GM12878 (cell line): ENCODE results near the gene GABBR2. TPM values are rescaled to one million over a fixed set of nuclear protein-coding genes. Genes with fewer than 3 reads are reported as not detected.

ENCODE experiments used
- ATAC-seq: fragments of 200-7000 bp; cut with Tn5 transposase; 3 replicates; pipeline ENCODE4 v1.9.1; 2020; ENCODE audit warnings: mild to moderate bottlenecking, moderate library complexity
- BruUV-seq: library from RNA; stranded (reverse); fragments of 400-500 nt; replicated peaks from 2 replicates; lab custom pipeline; 2021; lab: Mats Ljungman, UMichigan
- CTCF ChIA-PET: fragments of 300-600 bp; sonication (Branson Sonifier 250); formaldehyde crosslinking; extraction: SDS; loops from one replicate; lab custom pipeline; 2021; ENCODE audit warnings: inconsistent platforms; lab: Yijun Ruan, JAX
- POLR2A ChIA-PET: fragments of 350-600 bp; formaldehyde crosslinking; extraction: SDS; loops from one replicate; lab custom pipeline; 2021; ENCODE audit warnings: inconsistent platforms; lab: Charles Lee
- RAD21 ChIA-PET: fragments of 300-600 bp; sonication (Branson Sonifier 250); formaldehyde crosslinking; loops from one replicate; lab custom pipeline; 2023; ENCODE audit warnings: antibody characterized with exemption; ENCODE audit not compliant: unreplicated experiment; lab: Charles Lee
- SMC1A ChIA-PET: fragments of 300-600 bp; sonication (Branson Sonifier 250); formaldehyde crosslinking; loops from one replicate; lab custom pipeline; 2023; ENCODE audit not compliant: unreplicated experiment, uncharacterized antibody; lab: Charles Lee
- DNase-seq: peaks from one replicate; pipeline ENCODE4 v3.0.0-alpha.2; 2011; ENCODE audit warnings: low read depth, low spot score
- FAIRE-seq: peaks from 3 replicates; lab custom pipeline; 2011; peaks lifted over from hg19 to GRCh38; lab: Jason Lieb, UNC
- H2AFZ ChIP-seq: 2 replicates; pipeline ENCODE4 v1.6.0; 2011; ENCODE audit warnings: low read depth, low read length, control low read depth; ENCODE audit not compliant: control insufficient read depth
- H3K27ac ChIP-seq: 2 replicates; pipeline ENCODE4 v1.5.1; 2011; ENCODE audit warnings: control low read depth; ENCODE audit not compliant: control insufficient read depth, insufficient read depth
- H3K27me3 ChIP-seq, 2 experiments: replicated peaks in 1 of 2; 2 replicates each; pipeline versions ENCODE4 v1.6.0 to v1.6.1; 2011; ENCODE audit warnings: low read length in 1 of 2; ENCODE audit not compliant: control insufficient read depth in 2 of 2, insufficient read depth in 2 of 2
- H3K36me3 ChIP-seq, 2 experiments: 2 replicates each; pipeline ENCODE4 v1.5.1; 2011; ENCODE audit warnings: low read length in 1 of 2; ENCODE audit not compliant: control insufficient read depth in 2 of 2, insufficient read depth in 2 of 2
- H3K4me1 ChIP-seq: 2 replicates; pipeline ENCODE4 v1.6.1; 2011; ENCODE audit warnings: mild to moderate bottlenecking, low read length, moderate library complexity, mixed read lengths; ENCODE audit not compliant: control insufficient read depth, insufficient read depth
- H3K4me2 ChIP-seq: 2 replicates; pipeline ENCODE4 v1.6.0; 2011; ENCODE audit warnings: control low read depth; ENCODE audit not compliant: control insufficient read depth, insufficient read depth
- H3K4me3 ChIP-seq: fragments of 200-600 bp; sonication (generic); 2 replicates; pipeline ENCODE4 v1.5.1; 2016
- H3K79me2 ChIP-seq: 2 replicates; pipeline ENCODE4 v1.6.0; 2011; ENCODE audit warnings: low read length; ENCODE audit not compliant: control insufficient read depth, insufficient read depth
- H3K9ac ChIP-seq: 2 replicates; pipeline ENCODE4 v1.8.0; 2011; ENCODE audit warnings: low read length, control low read depth, mixed read lengths; ENCODE audit not compliant: control insufficient read depth, insufficient read depth
- H3K9me3 ChIP-seq: replicated peaks from 3 replicates; pipeline ENCODE4 v1.5.1; 2011; ENCODE audit warnings: mild to moderate bottlenecking, low read length; ENCODE audit not compliant: control insufficient read depth, insufficient read depth
- H4K20me1 ChIP-seq: 2 replicates; pipeline ENCODE4 v1.6.0; 2011; ENCODE audit not compliant: control insufficient read depth, insufficient read depth
- ELK1 ChIP-seq: IDR thresholded peaks from 2 replicates; pipeline ENCODE4 v1.6.1; 2012; ENCODE audit warnings: low read depth, low read length, improper control_type of control experiment
- RAD21 ChIP-seq: IDR thresholded peaks from 2 replicates; pipeline ENCODE4 v1.6.1; 2011; ENCODE audit warnings: mild to moderate bottlenecking, low read depth, low read length, moderate library complexity; ENCODE audit not compliant: insufficient read depth
- SMAD1 ChIP-seq: fragments of 450-650 bp; IDR thresholded peaks from 2 replicates; pipeline ENCODE4 v1.6.1; 2018; ENCODE audit warnings: mild to moderate bottlenecking, low read depth; ENCODE audit not compliant: partially characterized antibody
- WGBS: methylation state at CpG from one replicate; pipeline ENCODE4 v1.1.6; 2016; ENCODE audit warnings: low lambda C conversion rate; ENCODE audit not compliant: insufficient replicate concordance, insufficient coverage; ENCODE audit errors: missing lambda C conversion rate; 5-methylcytosine and 5-hydroxymethylcytosine counted together
- in situ Hi-C: fragments of 300-500 bp; cut with MboI; formaldehyde crosslinking; loops from 9 replicates; pipeline ENCODE4 v1.14.3; 2018; ENCODE audit warnings: mixed read lengths
- intact Hi-C: fragments of 100-400 bp; cut with micrococcal nuclease; formaldehyde crosslinking; loops from one replicate; pipeline ENCODE4 v1.14.2; 2022; ENCODE audit not compliant: unreplicated experiment
- polyA plus RNA-seq, 11 experiments: library from polyadenylated mRNA; depleted of rRNA in 4 of 11; unstranded in 6 of 11; stranded (reverse) in 5 of 11; fragments of >200 nt; fragmentation: Nextera tagmentation in 4 of 11; fragmentation: Illumina TruSeq in 1 of 11; extraction: Ambion mirVana in 4 of 11; extraction: Trizol in 1 of 11; gene quantifications; 1 replicate in 1 of 11; 2 replicates in 10 of 11; pipeline versions ENCODE4 v1.2.1 to v1.2.3, GENCODE V29; 2011 to 2016; ENCODE audit warnings: inconsistent platforms in 2 of 11, missing spikeins in 2 of 11, low read depth in 1 of 11
- total RNA-seq, 4 experiments: library from RNA; depleted of rRNA in 3 of 4; stranded (reverse); fragments of >200 nt in 3 of 4; fragmentation: Illumina TruSeq in 1 of 4; extraction: Trizol in 1 of 4; gene quantifications; 2 replicates each; pipeline versions ENCODE4 v1.2.1 to v1.2.3, GENCODE V29; 2013 to 2021

Gene GABBR2
- total and polyA plus RNA-seq, 10 of the 15 experiments (the other 5 are each of a cell fraction or from before 2014, with no cell fraction given) = 0.02 to 2.2 (median 0.06) TPM; not detected in 2

GRCh38 chr9:98317134-98317857, 391.4 kb downstream of the GABBR2 start:
- no peaks in the 10 kb centered on the region for H3K9me3 ChIP-seq
- H3K36me3 ChIP-seq = no peaks in the 10 kb centered on the region
- ATAC-seq (no peak), DNase-seq (no peak), FAIRE-seq (no peak)
- H3K4me2 ChIP-seq = no peak overlapping the region
- SMC1A ChIA-PET = interaction anchor here (0.7 to 3.4 kb wide), 2 partner anchors 10 to 458 kb away, joined by 3 to 13 read pairs; no protein-coding TSS in a partner anchor
- H3K9ac ChIP-seq = no peak overlapping the region
- no peaks in the 10 kb centered on the region; a peak in 1 of 4 replicates for H3K27me3 ChIP-seq
- H2AFZ ChIP-seq = no peak overlapping the region
- H3K4me3 ChIP-seq = no peak overlapping the region
- H4K20me1 ChIP-seq = no peaks in the 10 kb centered on the region
- CTCF ChIA-PET = interaction anchor here (0.6 to 7.1 kb wide), 6 partner anchors 14 to 467 kb away, joined by 3 to 97 read pairs (median 4); no protein-coding TSS in a partner anchor
- TF ChIP-seq SMAD1 (no peak), RAD21 (no peak), ELK1 (no peak)
- 42% methylated on average over 14 of the region's 14 CpGs for WGBS
- intact Hi-C loops = loop anchor here (10.0 kb wide), 1 partner anchor 218 kb away; no protein-coding TSS in a partner anchor
- POLR2A ChIA-PET = interaction anchor here (0.6 kb wide), 1 partner anchor 627 kb away, joined by 3 read pairs; no protein-coding TSS in a partner anchor
- H3K4me1 ChIP-seq = no peaks in the 10 kb centered on the region
- no peaks in the 10 kb centered on the region for H3K79me2 ChIP-seq
- in situ Hi-C loops = loop anchor here (5.0 kb wide), 1 partner anchor 455 kb away; no protein-coding TSS in a partner anchor
- BruUV-seq = no TSS peak
- H3K27ac ChIP-seq = no peak overlapping the region
- RAD21 ChIA-PET = interaction anchor here (2.8 kb wide), 1 partner anchor 458 kb away, joined by 24 read pairs; no protein-coding TSS in a partner anchor
